H9 (cell line): Measurements from ENCODE around the gene MYO7B. TPM values are rescaled to one million over a fixed set of nuclear protein-coding genes. Genes with fewer than 3 reads are reported as not detected.

Experiments used
- DNase-seq: peaks from one replicate; pipeline ENCODE4 v3.0.0-alpha.2; 2017
- H2AFZ ChIP-seq: one replicate; pipeline ENCODE4 v1.6.1; 2013; ENCODE audit warnings: mild to moderate bottlenecking, low read length, control low read depth, moderate library complexity
- H2AK5ac ChIP-seq: 2 replicates; pipeline ENCODE4 v1.6.1; 2013; ENCODE audit warnings: low read length, control low read depth, mixed read lengths; ENCODE audit not compliant: insufficient read length
- H2BK120ac ChIP-seq: one replicate; pipeline ENCODE4 v1.6.1; 2013; ENCODE audit warnings: low read depth, mild to moderate bottlenecking, low read length, control low read depth, inconsistent platforms; ENCODE audit not compliant: poor library complexity, severe bottlenecking
- H2BK12ac ChIP-seq: 2 replicates; pipeline ENCODE4 v1.6.1; 2013; ENCODE audit warnings: low read length, control low read depth, mixed read lengths, low read depth; ENCODE audit not compliant: insufficient read length
- H2BK15ac ChIP-seq: 2 replicates; pipeline ENCODE4 v1.6.1; 2013; ENCODE audit warnings: low read depth, low read length, control low read depth
- H2BK20ac ChIP-seq: one replicate; pipeline ENCODE4 v1.6.1; 2013; ENCODE audit warnings: low read depth, mild to moderate bottlenecking, low read length, control low read depth, inconsistent platforms; ENCODE audit not compliant: poor library complexity, severe bottlenecking
- H2BK5ac ChIP-seq: 2 replicates; pipeline ENCODE4 v1.6.1; 2013; ENCODE audit warnings: low read length, control low read depth, mixed read lengths; ENCODE audit not compliant: insufficient read length
- H3K14ac ChIP-seq: 2 replicates; pipeline ENCODE4 v1.6.1; 2013; ENCODE audit warnings: low read length, control low read depth; ENCODE audit not compliant: insufficient read depth
- H3K18ac ChIP-seq: 2 replicates; pipeline ENCODE4 v1.6.1; 2013; ENCODE audit warnings: low read depth, mild to moderate bottlenecking, mixed read lengths, low read length, control low read depth; ENCODE audit not compliant: insufficient read length
- H3K23ac ChIP-seq: 2 replicates; pipeline ENCODE4 v1.6.1; 2013; ENCODE audit warnings: low read length, control low read depth, mixed read lengths, low read depth; ENCODE audit not compliant: insufficient read length
- H3K23me2 ChIP-seq: 2 replicates; pipeline ENCODE4 v1.6.1; 2013; ENCODE audit warnings: low read depth, mild to moderate bottlenecking, mixed read lengths, low read length, control low read depth; ENCODE audit not compliant: insufficient read length, poor library complexity, severe bottlenecking
- H3K27ac ChIP-seq: 2 replicates; pipeline ENCODE4 v1.5.1; 2013; ENCODE audit warnings: low read length, control low read depth, mixed read lengths, low read depth; ENCODE audit not compliant: insufficient read length
- H3K27me3 ChIP-seq: 2 replicates; pipeline ENCODE4 v1.6.1; 2013; ENCODE audit warnings: low read length, control low read depth, inconsistent platforms; ENCODE audit not compliant: insufficient read depth
- H3K4ac ChIP-seq: 2 replicates; pipeline ENCODE4 v1.6.1; 2013; ENCODE audit warnings: low read depth, mild to moderate bottlenecking, control low read depth, inconsistent platforms, low read length, moderate library complexity
- H3K4me1 ChIP-seq: 2 replicates; pipeline ENCODE4 v1.6.1; 2013; ENCODE audit warnings: low read length, control low read depth, inconsistent platforms; ENCODE audit not compliant: insufficient read depth
- H3K4me2 ChIP-seq: 2 replicates; pipeline ENCODE4 v1.6.1; 2013; ENCODE audit warnings: low read length, control low read depth, mixed read lengths; ENCODE audit not compliant: insufficient read length, insufficient read depth
- H3K56ac ChIP-seq: 2 replicates; pipeline ENCODE4 v1.6.1; 2013; ENCODE audit warnings: low read depth, mild to moderate bottlenecking, mixed read lengths, low read length, control low read depth; ENCODE audit not compliant: insufficient read length
- H3K79me1 ChIP-seq: 2 replicates; pipeline ENCODE4 v1.6.1; 2013; ENCODE audit warnings: low read depth, mild to moderate bottlenecking, moderate library complexity, low read length, control low read depth, inconsistent platforms; ENCODE audit not compliant: insufficient read depth, poor library complexity, severe bottlenecking
- H3K79me2 ChIP-seq: 2 replicates; pipeline ENCODE4 v1.6.1; 2013; ENCODE audit warnings: low read length, control low read depth, inconsistent platforms; ENCODE audit not compliant: insufficient read depth
- H3K9ac ChIP-seq: 2 replicates; pipeline ENCODE4 v1.6.1; 2013; ENCODE audit warnings: low read length, control low read depth, mixed read lengths; ENCODE audit not compliant: insufficient read length; ENCODE audit errors: extremely low read depth
- H3K9me3 ChIP-seq: one replicate; pipeline ENCODE4 v1.6.1; 2013; ENCODE audit warnings: low read depth, low read length, inconsistent platforms; ENCODE audit not compliant: control insufficient read depth
- H3T11ph ChIP-seq: one replicate; pipeline ENCODE4 v1.6.1; 2013; ENCODE audit warnings: mild to moderate bottlenecking, low read length, control low read depth, inconsistent platforms
- H4K20me1 ChIP-seq: one replicate; pipeline ENCODE4 v1.6.1; 2013; ENCODE audit not compliant: control insufficient read depth, insufficient read length, insufficient read depth
- H4K5ac ChIP-seq: 2 replicates; pipeline ENCODE4 v1.6.1; 2013; ENCODE audit warnings: low read depth, mild to moderate bottlenecking, mixed read lengths, low read length, control low read depth; ENCODE audit not compliant: insufficient read length
- H4K8ac ChIP-seq: replicated peaks from 2 replicates; pipeline ENCODE4 v1.6.1; 2013; ENCODE audit warnings: low read length, control low read depth, mixed read lengths, low read depth; ENCODE audit not compliant: insufficient read length
- H4K91ac ChIP-seq: 2 replicates; pipeline ENCODE4 v1.6.1; 2013; ENCODE audit warnings: low read depth, mild to moderate bottlenecking, moderate library complexity, mixed read lengths, low read length, control low read depth; ENCODE audit not compliant: insufficient read length
- H3K27ac Mint-ChIP-seq, 3 experiments: 2 replicates in 2 of 3; 3 replicates in 1 of 3; pipeline ENCODE4 v1.8.0; 2020 to 2021; ENCODE audit warnings: mixed read lengths in 3 of 3, mild to moderate bottlenecking in 1 of 3, moderate library complexity in 1 of 3
- H3K27me3 Mint-ChIP-seq: 2 replicates; pipeline ENCODE4 v1.8.0; 2021; ENCODE audit warnings: low read depth, mild to moderate bottlenecking, moderate library complexity, mixed read lengths
- H3K36me3 Mint-ChIP-seq, 3 experiments: 2 replicates in 2 of 3; 3 replicates in 1 of 3; pipeline ENCODE4 v1.8.0; 2020 to 2021; ENCODE audit warnings: low read depth in 3 of 3, mixed read lengths in 3 of 3; ENCODE audit not compliant: insufficient read depth in 1 of 3
- H3K4me1 Mint-ChIP-seq, 2 experiments: 2 replicates each; pipeline ENCODE4 v1.8.0; 2020; ENCODE audit warnings: mixed read lengths in 2 of 2
- H3K4me3 Mint-ChIP-seq, 2 experiments: 2 replicates in 1 of 2; 3 replicates in 1 of 2; pipeline ENCODE4 v1.8.0; 2020 to 2021; ENCODE audit warnings: mild to moderate bottlenecking in 2 of 2, mixed read lengths in 2 of 2, moderate library complexity in 1 of 2
- H3K9me3 Mint-ChIP-seq, 2 experiments: 2 replicates in 1 of 2; 3 replicates in 1 of 2; pipeline ENCODE4 v1.8.0; 2020; ENCODE audit warnings: mild to moderate bottlenecking in 2 of 2, mixed read lengths in 2 of 2, moderate library complexity in 1 of 2
- WGBS: extraction: QIAGEN DNeasy Blood & Tissue Kit; methylation state at CpG from one replicate; pipeline ENCODE4 v1.1.7; 2013; ENCODE audit warnings: missing lambda C conversion rate, low lambda C conversion rate, mixed read lengths; ENCODE audit not compliant: insufficient read length; ENCODE audit errors: extremely low coverage; 5-methylcytosine and 5-hydroxymethylcytosine counted together
- total RNA-seq: library from RNA; stranded (reverse); gene quantifications from 2 replicates; pipeline ENCODE4 v1.2.1, GENCODE V29; 2021
- TF ChIP-seq, protein P1 (sequence below): fragments of 200-600 bp; sonication (generic); conservative IDR thresholded peaks from 3 replicates; pipeline ENCODE4 v1.8.0; 2021; ENCODE audit warnings: antibody characterized with exemption, mild to moderate bottlenecking

The MYO7B gene
- total RNA-seq, 1 experiment from 2014 or later, result not detected

DNA sequence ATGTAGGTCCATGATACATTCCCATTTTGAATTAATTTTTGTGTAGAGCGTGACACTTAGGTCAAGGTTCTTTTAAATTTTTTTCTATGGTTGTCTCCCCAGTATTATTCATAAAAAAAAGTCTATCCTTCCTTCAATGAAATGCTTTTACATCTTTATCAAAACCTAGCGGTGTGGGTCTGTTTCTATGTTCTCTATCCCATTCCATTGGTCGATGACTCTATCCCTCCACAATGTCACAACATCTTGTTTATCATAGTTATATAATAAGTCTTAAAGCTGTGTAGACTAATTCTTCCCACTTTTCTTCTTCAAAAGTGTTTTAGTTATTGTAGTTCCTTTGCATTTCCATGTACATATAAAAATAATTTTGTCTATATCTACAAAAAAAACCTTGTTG, 63.2 kb downstream of the MYO7B start:
- Histone ChIP-seq H3K27ac (no peak overlapping the region), H3K4me1 (no peaks in the 10 kb centered on the region), H2BK12ac (no peak overlapping the region), H2BK120ac (no peak overlapping the region), H3K23me2 (no peaks in the 10 kb centered on the region), H3K23ac (no peak overlapping the region), H3K9ac (no peak overlapping the region), H3T11ph (no peak overlapping the region), H4K91ac (no peak overlapping the region), H3K9me3 (no peaks in the 10 kb centered on the region), H4K20me1 (no peaks in the 10 kb centered on the region), H4K8ac (no peak overlapping the region), H3K14ac (no peak overlapping the region), H2AFZ (no peak overlapping the region), H2AK5ac (no peak overlapping the region), H2BK20ac (no peak overlapping the region), H3K27me3 (no peaks in the 10 kb centered on the region), H3K79me2 (no peaks in the 10 kb centered on the region), H4K5ac (no peak overlapping the region), H2BK15ac (no peak overlapping the region), H3K79me1 (no peaks in the 10 kb centered on the region), H3K56ac (no peak overlapping the region), H2BK5ac (no peak overlapping the region), H3K18ac (no peak overlapping the region), H3K4ac (no peak overlapping the region), H3K4me2 (no peak overlapping the region)
- Mint-ChIP-seq H3K4me1 (no peaks in the 10 kb centered on the region), H3K9me3 (no peaks in the 10 kb centered on the region; a peak in 1 of 5 replicates), H3K36me3 (no peaks in the 10 kb centered on the region), H3K27me3 (no peaks in the 10 kb centered on the region), H3K4me3 (no peak overlapping the region), H3K27ac (no peak overlapping the region)
- TF ChIP-seq, protein P1, sequence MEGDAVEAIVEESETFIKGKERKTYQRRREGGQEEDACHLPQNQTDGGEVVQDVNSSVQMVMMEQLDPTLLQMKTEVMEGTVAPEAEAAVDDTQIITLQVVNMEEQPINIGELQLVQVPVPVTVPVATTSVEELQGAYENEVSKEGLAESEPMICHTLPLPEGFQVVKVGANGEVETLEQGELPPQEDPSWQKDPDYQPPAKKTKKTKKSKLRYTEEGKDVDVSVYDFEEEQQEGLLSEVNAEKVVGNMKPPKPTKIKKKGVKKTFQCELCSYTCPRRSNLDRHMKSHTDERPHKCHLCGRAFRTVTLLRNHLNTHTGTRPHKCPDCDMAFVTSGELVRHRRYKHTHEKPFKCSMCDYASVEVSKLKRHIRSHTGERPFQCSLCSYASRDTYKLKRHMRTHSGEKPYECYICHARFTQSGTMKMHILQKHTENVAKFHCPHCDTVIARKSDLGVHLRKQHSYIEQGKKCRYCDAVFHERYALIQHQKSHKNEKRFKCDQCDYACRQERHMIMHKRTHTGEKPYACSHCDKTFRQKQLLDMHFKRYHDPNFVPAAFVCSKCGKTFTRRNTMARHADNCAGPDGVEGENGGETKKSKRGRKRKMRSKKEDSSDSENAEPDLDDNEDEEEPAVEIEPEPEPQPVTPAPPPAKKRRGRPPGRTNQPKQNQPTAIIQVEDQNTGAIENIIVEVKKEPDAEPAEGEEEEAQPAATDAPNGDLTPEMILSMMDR, result no peak
- no peak for DNase-seq
- WGBS, result no CpG with 5 or more reads among the region's 3 CpGs
